ENCODE data around the gene AKAP3. TPM values are rescaled to one million over a fixed set of nuclear protein-coding genes. Genes with fewer than 3 reads are reported as not detected.

The AKAP3 gene
- total and polyA plus RNA-seq, 2 of the 8 experiments (the other 6 are each of a cell fraction or from before 2014, with no cell fraction given), result 0.54 to 1.0 TPM

GRCh38 chr12:4679711-4680110 lies 30.9 kb upstream of the AKAP3 start (continued):
- TF ChIP-seq, protein P1, sequence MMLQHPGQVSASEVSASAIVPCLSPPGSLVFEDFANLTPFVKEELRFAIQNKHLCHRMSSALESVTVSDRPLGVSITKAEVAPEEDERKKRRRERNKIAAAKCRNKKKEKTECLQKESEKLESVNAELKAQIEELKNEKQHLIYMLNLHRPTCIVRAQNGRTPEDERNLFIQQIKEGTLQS (IDR thresholded peaks at IDR 0.05; ENCODE audit: insufficient read depth, low read depth, low read length), result no peak
- TF ChIP-seq HDAC6 (IDR thresholded peaks at IDR 0.05; ENCODE audit: low read depth, low read length), result no peak
- TF ChIP-seq KDM1A (IDR thresholded peaks at IDR 0.05; ENCODE audit: borderline replicate concordance, low read length), result no peak
- no peak for TF ChIP-seq ZNF274 (IDR thresholded peaks at IDR 0.05; ENCODE audit: borderline replicate concordance, extremely low read depth, low read length)
